Skeletal muscle tissue (tissue), 4 donors: ENCODE data around the gene TBC1D7. TPM values are rescaled to one million over a fixed set of nuclear protein-coding genes. Genes with fewer than 3 reads are reported as not detected.

Source experiments
- H3K27ac ChIP-seq: one replicate; pipeline ENCODE4 v1.7.0; 2013; ENCODE audit warnings: mild to moderate bottlenecking, low read depth, low read length, inconsistent platforms
- H3K27me3 ChIP-seq, 3 donors: one replicate each; pipeline ENCODE4 v1.7.0; 2013; ENCODE audit warnings: low read length in 3 of 3; ENCODE audit not compliant: control insufficient read depth in 3 of 3, insufficient read depth in 3 of 3
- H3K36me3 ChIP-seq, 3 donors: one replicate each; pipeline ENCODE4 v1.7.0; 2013; ENCODE audit warnings: low read length in 3 of 3; ENCODE audit not compliant: control insufficient read depth in 3 of 3, insufficient read depth in 3 of 3
- H3K4me1 ChIP-seq, 3 donors: one replicate each; pipeline ENCODE4 v1.7.0; 2013; ENCODE audit warnings: low read length in 3 of 3, mild to moderate bottlenecking in 3 of 3; ENCODE audit not compliant: control insufficient read depth in 3 of 3, insufficient read depth in 3 of 3
- H3K4me3 ChIP-seq, 3 donors: one replicate each; pipeline ENCODE4 v1.7.0; 2013; ENCODE audit warnings: low read length in 3 of 3
- H3K9ac ChIP-seq, 3 donors: one replicate each; pipeline ENCODE4 v1.7.0; 2013; ENCODE audit warnings: low read length in 3 of 3, mild to moderate bottlenecking in 3 of 3, moderate library complexity in 2 of 3, low read depth in 1 of 3
- H3K9me3 ChIP-seq, 3 donors: one replicate each; pipeline ENCODE4 v1.7.0; 2013; ENCODE audit warnings: low read length in 3 of 3; ENCODE audit not compliant: control insufficient read depth in 3 of 3
- total RNA-seq: library from RNA; depleted of rRNA; stranded (reverse); fragments of >200 nt; gene quantifications from one replicate; pipeline ENCODE4 v1.2.3, GENCODE V29; 2014
- donor health status: Osteomylitis.

The TBC1D7 gene
- total RNA-seq, 1 donor from 2014 or later = 17.7 TPM

DNA sequence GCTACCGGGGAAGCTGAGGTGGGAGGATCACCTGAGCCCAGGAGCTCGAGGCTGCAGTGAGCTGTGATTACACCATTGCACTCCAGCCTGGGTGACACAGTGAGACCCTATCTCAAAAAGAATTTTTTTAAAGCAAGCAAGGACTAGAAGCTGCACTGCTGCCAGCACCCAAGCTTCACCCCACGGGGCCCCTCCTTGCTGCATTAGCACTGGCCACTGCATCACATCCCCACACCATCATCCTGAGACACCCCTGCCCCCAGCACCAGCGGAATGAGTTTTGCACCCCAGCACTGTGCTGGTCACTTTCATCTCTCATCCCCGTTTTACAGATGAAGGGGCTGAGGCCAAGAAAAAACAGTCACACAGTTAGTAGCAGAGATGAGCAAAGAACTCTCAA, 30.9 kb downstream of the TBC1D7 start:
- Histone ChIP-seq H3K4me1 (peaks cover 2 to 4% (median 3%) of the 10 kb centered on the region in 3 donors), H3K27me3 (no peaks in the 10 kb centered on the region), H3K36me3 (peaks cover 22 to 41% (median 35%) of the 10 kb centered on the region in 3 donors), H3K9me3 (no peaks in the 10 kb centered on the region), H3K4me3 (no peak overlapping the region), H3K9ac (no peak overlapping the region), H3K27ac (no peak overlapping the region)

DNA sequence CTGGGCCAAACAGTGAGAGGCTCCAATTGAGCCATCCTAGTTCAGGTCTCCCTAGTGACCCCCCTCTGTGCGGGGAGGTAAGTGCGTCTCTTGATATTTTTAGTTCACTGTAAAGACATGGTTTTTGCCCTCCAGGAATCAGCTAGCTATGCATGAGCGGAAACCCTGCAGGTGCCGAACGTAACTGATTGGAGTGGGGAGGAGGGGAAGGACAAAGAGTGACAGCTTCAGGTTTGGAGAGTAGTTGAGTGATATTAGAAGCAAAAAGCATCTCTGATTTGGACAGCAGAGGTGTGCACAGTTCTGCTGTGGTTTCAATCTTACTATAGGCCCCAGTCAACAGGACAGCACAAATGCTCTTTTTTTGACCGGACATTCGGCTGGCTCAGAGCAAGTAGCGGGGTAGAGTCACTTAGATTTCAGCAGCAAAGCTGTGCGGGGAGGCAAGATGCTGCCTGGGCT, 31.8 kb downstream of the TBC1D7 start:
- Histone ChIP-seq H3K9ac (no peak overlapping the region), H3K36me3 (peaks cover 22 to 45% (median 38%) of the 10 kb centered on the region in 3 donors), H3K27me3 (no peaks in the 10 kb centered on the region), H3K4me1 (no peaks in the 10 kb centered on the region), H3K4me3 (no peak overlapping the region), H3K27ac (no peak overlapping the region), H3K9me3 (no peaks in the 10 kb centered on the region)

DNA sequence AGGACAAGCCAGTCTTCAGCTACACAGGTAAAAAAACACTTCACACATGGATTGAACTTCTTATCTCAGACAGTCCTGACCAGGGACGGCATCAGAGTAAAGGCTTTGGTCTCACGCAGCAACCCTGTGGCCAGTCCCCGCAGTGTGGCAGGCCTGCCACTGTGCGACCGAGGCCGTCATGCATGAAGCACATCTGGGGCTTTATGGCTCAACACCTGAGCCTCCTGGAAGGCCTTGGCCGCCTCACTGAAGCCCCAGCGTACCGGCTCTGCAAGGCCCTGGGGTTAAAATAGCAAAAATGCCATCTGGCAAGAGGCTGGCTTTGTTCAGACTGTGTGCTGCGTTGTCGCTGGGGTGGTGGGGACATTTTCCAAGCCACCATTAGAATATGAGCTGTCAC, 32.8 kb downstream of the TBC1D7 start:
- no peak overlapping the region for H3K9ac ChIP-seq
- H3K27ac ChIP-seq = no peak overlapping the region
- peaks cover 26 to 48% (median 40%) of the 10 kb centered on the region in 3 donors for H3K36me3 ChIP-seq
- H3K9me3 ChIP-seq = no peaks in the 10 kb centered on the region
- no peaks in the 10 kb centered on the region for H3K27me3 ChIP-seq
- H3K4me1 ChIP-seq = no peaks in the 10 kb centered on the region
- H3K4me3 ChIP-seq = no peak overlapping the region

- peaks cover 26 to 43% (median 37%) of the 10 kb centered on the region in 3 donors for H3K36me3 ChIP-seq
- no peak overlapping the region for H3K27ac ChIP-seq
- no peaks in the 10 kb centered on the region for H3K27me3 ChIP-seq
- H3K4me3 ChIP-seq = no peak overlapping the region
- no peak overlapping the region for H3K9ac ChIP-seq
- H3K9me3 ChIP-seq = no peaks in the 10 kb centered on the region
- no peaks in the 10 kb centered on the region for H3K4me1 ChIP-seq
These were observed 33.8 kb downstream of the TBC1D7 start for GRCh38 chr6:13294499-13295069.

- Histone ChIP-seq H3K4me1 (no peaks in the 10 kb centered on the region), H3K27me3 (no peaks in the 10 kb centered on the region), H3K9me3 (peaks cover 1 to 8% (median 2%) of the 10 kb centered on the region in 3 donors), H3K27ac (no peak overlapping the region), H3K36me3 (peaks cover 28 to 40% (median 35%) of the 10 kb centered on the region in 3 donors), H3K4me3 (no peak overlapping the region), H3K9ac (no peak overlapping the region)
These were observed 35.6 kb downstream of the TBC1D7 start for GRCh38 chr6:13292774-13293173.

DNA sequence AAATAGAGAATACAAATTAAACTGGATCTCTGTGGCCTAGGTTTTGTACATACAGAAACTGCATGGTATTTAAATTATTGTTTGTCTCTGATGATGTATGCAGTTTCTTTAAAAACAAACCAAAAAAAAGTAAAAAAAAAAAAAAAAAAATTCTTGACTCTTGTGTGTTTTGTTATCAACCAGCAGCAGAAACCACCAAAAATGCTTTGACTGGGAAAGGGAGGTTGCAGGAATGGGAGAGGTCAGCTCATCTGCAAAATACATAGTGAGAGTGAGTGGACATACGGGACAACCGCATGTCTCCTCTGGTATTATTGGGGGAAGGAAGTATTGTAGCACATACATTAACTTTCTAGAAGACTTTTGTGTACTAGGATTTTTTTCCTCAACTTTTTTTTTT, 38.0 kb downstream of the TBC1D7 start:
- Histone ChIP-seq H3K27me3 (no peaks in the 10 kb centered on the region), H3K4me1 (no peaks in the 10 kb centered on the region), H3K9me3 (peaks cover 2 to 15% (median 7%) of the 10 kb centered on the region in 3 donors), H3K4me3 (no peak overlapping the region), H3K27ac (no peak overlapping the region), H3K9ac (no peak overlapping the region), H3K36me3 (peaks cover 32 to 42% (median 40%) of the 10 kb centered on the region in 3 donors)

GRCh38 chr6:13289789-13290318, 38.5 kb downstream of the TBC1D7 start:
- Histone ChIP-seq H3K27me3 (no peaks in the 10 kb centered on the region), H3K9ac (no peak overlapping the region), H3K36me3 (peaks cover 31 to 38% (median 36%) of the 10 kb centered on the region in 3 donors), H3K4me3 (no peak overlapping the region), H3K9me3 (peaks cover 2 to 15% (median 7%) of the 10 kb centered on the region in 3 donors), H3K27ac (no peak overlapping the region), H3K4me1 (no peaks in the 10 kb centered on the region)

GRCh38 chr6:13288969-13289391, 39.4 kb downstream of the TBC1D7 start:
- H3K27me3 ChIP-seq = no peaks in the 10 kb centered on the region
- H3K4me3 ChIP-seq = no peak overlapping the region
- no peaks in the 10 kb centered on the region for H3K4me1 ChIP-seq
- peaks cover 2 to 15% (median 7%) of the 10 kb centered on the region in 3 donors for H3K9me3 ChIP-seq
- no peak overlapping the region for H3K9ac ChIP-seq
- no peak overlapping the region for H3K27ac ChIP-seq
- H3K36me3 ChIP-seq = peaks cover 23 to 29% (median 28%) of the 10 kb centered on the region in 3 donors

DNA sequence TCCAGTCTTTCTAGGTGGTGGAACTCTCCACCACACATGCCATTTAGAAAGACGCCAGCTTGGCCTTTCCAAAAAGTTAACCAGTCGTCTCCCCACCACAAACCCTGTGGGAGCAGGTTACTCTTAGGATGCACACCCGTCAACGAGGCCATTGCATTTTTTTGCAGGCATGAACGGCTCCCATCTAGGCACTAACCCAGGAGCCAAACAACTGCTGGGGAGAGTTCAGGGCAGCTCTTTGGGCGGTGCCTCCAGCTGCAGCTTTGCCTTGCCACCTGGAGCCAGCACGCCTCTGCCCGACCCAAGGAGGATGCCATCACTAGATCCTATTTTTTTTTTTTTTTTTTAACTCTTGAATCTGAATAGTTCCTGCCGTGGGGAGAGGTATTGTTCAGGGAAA, 39.9 kb downstream of the TBC1D7 start:
- Histone ChIP-seq H3K27ac (no peak overlapping the region), H3K4me3 (no peak overlapping the region), H3K9me3 (peaks cover 2 to 15% (median 7%) of the 10 kb centered on the region in 3 donors), H3K4me1 (no peaks in the 10 kb centered on the region), H3K27me3 (no peaks in the 10 kb centered on the region), H3K9ac (no peak overlapping the region), H3K36me3 (peaks cover 20 to 26% (median 24%) of the 10 kb centered on the region in 3 donors)

DNA sequence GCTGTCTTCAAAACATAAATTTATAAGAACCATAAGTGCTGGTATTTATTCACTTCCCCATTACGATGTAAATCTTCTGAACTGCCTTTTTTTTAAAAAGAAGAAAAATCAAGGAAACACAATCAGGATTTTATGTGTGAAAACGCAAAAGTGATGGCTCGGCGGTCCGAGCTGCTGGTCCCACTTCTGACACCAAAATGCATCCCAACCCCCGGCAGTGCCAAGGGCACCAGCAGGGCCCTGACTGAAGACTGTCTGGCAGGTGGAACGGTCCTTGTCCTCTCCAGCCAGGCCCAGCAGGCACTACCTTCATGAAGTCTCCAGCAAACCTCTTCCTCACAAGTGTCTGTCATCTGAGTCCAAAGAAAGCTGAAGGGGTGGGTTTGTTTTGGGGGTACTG, 41.2 kb downstream of the TBC1D7 start:
- peaks cover 15 to 18% (median 15%) of the 10 kb centered on the region in 3 donors for H3K36me3 ChIP-seq
- no peak overlapping the region for H3K9ac ChIP-seq
- H3K9me3 ChIP-seq = peaks cover 2 to 15% (median 7%) of the 10 kb centered on the region in 3 donors
- H3K27me3 ChIP-seq = no peaks in the 10 kb centered on the region
- H3K4me3 ChIP-seq = no peak overlapping the region
- no peak overlapping the region for H3K27ac ChIP-seq
- H3K4me1 ChIP-seq = no peaks in the 10 kb centered on the region
